Activated CD4-positive, alpha-beta T cell treated with anti-CD3 and anti-CD28 coated beads for 36 hours (primary cell): ENCODE measurements around the gene CDKN2D. TPM values are rescaled to one million over a fixed set of nuclear protein-coding genes. Genes with fewer than 3 reads are reported as not detected.

Experiments used
- ATAC-seq: fragments of 200-7000 bp; cut with Tn5 transposase; one replicate; pipeline ENCODE4 v1.10.0; 2021; ENCODE audit warnings: mild to moderate bottlenecking, moderate library complexity
- CTCF ChIA-PET: fragments of 350-600 bp; sonication (Branson Sonifier 250); formaldehyde crosslinking; loops from one replicate; lab custom pipeline; 2021; ENCODE audit warnings: antibody characterized with exemption; lab: Charles Lee
- POLR2A ChIA-PET: fragments of 350-600 bp; sonication (Branson Sonifier 250); formaldehyde crosslinking; loops from one replicate; lab custom pipeline; 2021; ENCODE audit warnings: antibody characterized with exemption, inconsistent platforms; lab: Charles Lee
- DNase-seq: peaks from one replicate; pipeline ENCODE4 v3.0.0-alpha.2; 2020
- H3K27ac Mint-ChIP-seq: one replicate; pipeline ENCODE4 v1.8.0; 2021; ENCODE audit warnings: mixed read lengths
- H3K27me3 Mint-ChIP-seq: one replicate; pipeline ENCODE4 v1.8.0; 2021; ENCODE audit warnings: mixed read lengths
- H3K36me3 Mint-ChIP-seq: one replicate; pipeline ENCODE4 v1.8.0; 2021; ENCODE audit warnings: low read depth, mixed read lengths
- H3K4me1 Mint-ChIP-seq: one replicate; pipeline ENCODE4 v1.8.0; 2021; ENCODE audit warnings: mixed read lengths
- H3K4me3 Mint-ChIP-seq: one replicate; pipeline ENCODE4 v1.8.0; 2021; ENCODE audit warnings: mild to moderate bottlenecking, moderate library complexity, mixed read lengths
- H3K9me3 Mint-ChIP-seq: one replicate; pipeline ENCODE4 v1.8.0; 2021; ENCODE audit warnings: low read depth, mixed read lengths
- intact Hi-C, 2 experiments: fragments of 100-400 bp; cut with DNase I in 1 of 2; cut with micrococcal nuclease in 1 of 2; formaldehyde crosslinking; loops; one replicate each; pipeline versions ENCODE4 v1.14.2 to v1.15.1; 2022 to 2024; cut with DNase I, micrococcal nuclease
- total RNA-seq, 2 experiments: library from RNA; stranded (reverse); gene quantifications; one replicate each; pipeline ENCODE4 v1.2.3, GENCODE V29; 2021

Gene CDKN2D
- 10 to 100 TPM; 39.2 to 50.3 TPM for total RNA-seq

DNA sequence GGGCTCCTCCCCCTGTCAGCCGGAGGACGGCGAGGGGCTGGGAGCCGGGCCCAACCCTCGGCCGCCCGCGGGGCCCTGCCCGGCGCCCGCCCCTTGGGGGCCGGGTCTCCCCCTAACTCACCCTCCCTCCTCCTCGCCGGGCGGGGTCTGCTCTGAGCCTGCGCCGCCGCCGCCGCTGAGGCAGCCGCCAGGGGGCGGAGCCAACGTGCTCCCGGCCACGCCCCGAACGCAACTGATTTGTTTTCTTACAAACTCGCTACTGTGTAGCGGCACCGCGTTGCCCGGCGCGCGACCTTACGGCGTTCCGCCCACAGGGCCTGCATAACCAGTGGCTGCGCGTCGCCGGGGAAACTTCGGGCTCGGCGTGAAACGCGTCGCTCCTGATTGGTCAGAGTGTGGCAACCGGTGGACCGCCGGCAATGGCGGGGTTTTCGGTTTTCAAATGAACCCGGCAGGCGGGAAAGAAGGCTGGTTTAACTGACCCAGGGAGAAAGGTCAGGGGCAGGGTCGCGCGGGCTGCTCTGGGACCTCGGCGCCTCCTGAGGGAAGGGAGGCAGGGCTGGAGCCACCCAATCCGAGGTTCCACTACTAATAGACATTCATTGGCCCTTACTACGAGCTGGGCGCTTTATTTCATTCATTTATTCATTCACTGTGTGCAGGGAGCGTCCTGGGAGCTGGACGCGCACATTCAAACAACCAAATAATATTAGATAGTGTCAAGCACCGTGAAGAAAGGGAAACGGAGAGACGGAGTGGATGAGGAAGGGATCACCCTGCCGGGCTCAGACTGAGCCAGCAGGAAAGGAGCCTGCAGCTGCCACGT lies at the start of gene CDKN2D:
Gene CDKN2D (minus strand): TSS at position 154 of the 826 bp plus-strand sequence. CDS start 326 bp downstream, outside the sequence.
- POLR2A ChIA-PET: interaction anchor here (0.5 to 1.3 kb wide), 6 partner anchors 15 to 609 kb away, joined by 3 to 7 read pairs (median 5); no protein-coding TSS in a partner anchor
- CTCF ChIA-PET: interaction anchor here (0.6 to 4.6 kb wide), 8 partner anchors 12 to 130 kb away, joined by 3 to 23 read pairs (median 6); no protein-coding TSS in a partner anchor
- Mint-ChIP-seq H3K36me3 (peaks cover 20% of the 10 kb centered on the region), H3K27me3 (no peaks in the 10 kb centered on the region), H3K4me3 (peak within 1 kb of the TSS; percentile 98), H3K27ac (peak within 1 kb of the TSS; percentile 96), H3K9me3 (no peaks in the 10 kb centered on the region), H3K4me1 (peaks cover 34% of the 10 kb centered on the region)
- peak; percentile 100 for DNase-seq
- intact Hi-C loops: loop anchor here (1.0 to 5.0 kb wide), 18 partner anchors 33 to 523 kb away; partner anchors contain the start of genes ILF3 (in 2 of the 2), RAVER1 (in 2 of the 2), SMARCA4 (in 2 of the 2) and CARM1 (in 1 of the 2)
- ATAC-seq: peak; percentile 75

DNA sequence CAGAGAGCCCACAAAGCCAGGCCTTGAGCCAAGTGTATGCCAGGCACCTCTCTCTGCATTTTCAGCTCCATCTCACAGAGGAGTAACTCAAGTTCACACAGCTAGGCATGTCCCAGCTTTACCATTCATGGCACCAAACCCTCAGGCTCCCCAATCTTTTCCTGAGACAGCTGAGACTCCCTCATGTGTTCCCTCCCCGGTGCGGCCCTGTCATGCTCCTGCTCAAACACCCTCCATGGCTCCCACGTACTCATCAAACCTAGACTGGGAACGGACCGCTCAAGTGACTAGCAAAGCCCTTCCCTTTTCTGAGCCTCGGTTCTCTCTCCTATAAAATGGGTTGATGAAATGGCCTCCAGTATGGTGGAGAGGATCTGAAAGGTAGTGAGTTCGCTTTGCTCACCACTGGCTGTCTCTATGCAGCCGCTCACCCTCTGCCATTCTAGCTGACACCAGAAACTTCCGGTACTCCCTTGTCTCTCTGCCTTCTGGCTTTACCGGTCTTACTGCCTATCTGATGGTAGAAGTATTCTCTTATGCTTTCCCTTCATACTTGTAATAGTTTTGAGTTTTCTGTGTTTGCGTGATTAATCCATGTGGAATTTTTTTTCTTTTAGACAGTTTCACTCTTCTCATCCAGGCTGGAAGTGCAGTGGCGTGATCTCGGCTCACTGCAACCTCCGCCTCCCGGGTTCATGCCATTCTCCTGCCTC lies 48.8 kb upstream of the CDKN2D start:
- H3K4me3 Mint-ChIP-seq: no peak overlapping the region
- ATAC-seq: no peak
- intact Hi-C loops: no loop called here
- H3K27me3 Mint-ChIP-seq: no peaks in the 10 kb centered on the region
- no peaks in the 10 kb centered on the region for H3K9me3 Mint-ChIP-seq
- DNase-seq: no peak
- H3K4me1 Mint-ChIP-seq: peaks cover 34% of the 10 kb centered on the region
- CTCF ChIA-PET: interaction anchor here (0.5 to 2.8 kb wide), 3 partner anchors 36 to 81 kb away, joined by 3 to 12 read pairs (median 3); no protein-coding TSS in a partner anchor
- POLR2A ChIA-PET: interaction anchor here (0.6 kb wide), 1 partner anchor 22 kb away, joined by 3 read pairs; no protein-coding TSS in a partner anchor
- H3K36me3 Mint-ChIP-seq: peaks cover 25% of the 10 kb centered on the region
- no peak overlapping the region for H3K27ac Mint-ChIP-seq

- no peak overlapping the region for H3K4me3 Mint-ChIP-seq
- DNase-seq (no peak), ATAC-seq (no peak)
- CTCF ChIA-PET: interaction anchor here (0.9 to 1.3 kb wide), 2 partner anchors 10 to 29 kb away, joined by 3 to 4 read pairs; no protein-coding TSS in a partner anchor
- no peak overlapping the region for H3K27ac Mint-ChIP-seq
- no peaks in the 10 kb centered on the region for H3K27me3 Mint-ChIP-seq
- peaks cover 22% of the 10 kb centered on the region for H3K36me3 Mint-ChIP-seq
- intact Hi-C loops: no loop called here
- POLR2A ChIA-PET: no interaction called here
- peaks cover 23% of the 10 kb centered on the region for H3K4me1 Mint-ChIP-seq
- no peaks in the 10 kb centered on the region for H3K9me3 Mint-ChIP-seq
Observed at GRCh38 chr19:10615429-10616023, 46.7 kb upstream of the CDKN2D start.

GRCh38 chr19:10612499-10613119 lies 43.8 kb upstream of the CDKN2D start:
- H3K9me3 Mint-ChIP-seq: no peaks in the 10 kb centered on the region
- peaks cover 21% of the 10 kb centered on the region for H3K4me1 Mint-ChIP-seq
- peaks cover 19% of the 10 kb centered on the region for H3K36me3 Mint-ChIP-seq
- H3K27me3 Mint-ChIP-seq: no peaks in the 10 kb centered on the region
- H3K27ac Mint-ChIP-seq: no peak overlapping the region
- DNase-seq: no peak
- no peak for ATAC-seq
- ChIA-PET CTCF (interaction anchor here (0.8 to 1.8 kb wide), 4 partner anchors 31 to 77 kb away, joined by 3 to 14 read pairs (median 4); no protein-coding TSS in a partner anchor), POLR2A (interaction anchor here (0.6 kb wide), 1 partner anchor 28 kb away, joined by 3 read pairs; no protein-coding TSS in a partner anchor)
- no peak overlapping the region for H3K4me3 Mint-ChIP-seq
- intact Hi-C loops: no loop called here

- no peak overlapping the region for H3K27ac Mint-ChIP-seq
- CTCF ChIA-PET: interaction anchor here (0.9 to 1.8 kb wide), 7 partner anchors 10 to 90 kb away, joined by 3 to 14 read pairs (median 3); partner anchors contain the start of gene QTRT1
- POLR2A ChIA-PET: interaction anchor here (0.6 to 1.4 kb wide), 3 partner anchors 22 to 351 kb away, joined by 4 read pairs; no protein-coding TSS in a partner anchor
- DNase-seq (no peak), ATAC-seq (no peak)
- H3K27me3 Mint-ChIP-seq: no peaks in the 10 kb centered on the region
- intact Hi-C loops: no loop called here
- H3K4me3 Mint-ChIP-seq: no peak overlapping the region
- H3K36me3 Mint-ChIP-seq: peaks cover 17% of the 10 kb centered on the region
- H3K9me3 Mint-ChIP-seq: no peaks in the 10 kb centered on the region
- peaks cover 24% of the 10 kb centered on the region for H3K4me1 Mint-ChIP-seq
Observed at GRCh38 chr19:10611907-10612306, 43.1 kb upstream of the CDKN2D start.

DNA sequence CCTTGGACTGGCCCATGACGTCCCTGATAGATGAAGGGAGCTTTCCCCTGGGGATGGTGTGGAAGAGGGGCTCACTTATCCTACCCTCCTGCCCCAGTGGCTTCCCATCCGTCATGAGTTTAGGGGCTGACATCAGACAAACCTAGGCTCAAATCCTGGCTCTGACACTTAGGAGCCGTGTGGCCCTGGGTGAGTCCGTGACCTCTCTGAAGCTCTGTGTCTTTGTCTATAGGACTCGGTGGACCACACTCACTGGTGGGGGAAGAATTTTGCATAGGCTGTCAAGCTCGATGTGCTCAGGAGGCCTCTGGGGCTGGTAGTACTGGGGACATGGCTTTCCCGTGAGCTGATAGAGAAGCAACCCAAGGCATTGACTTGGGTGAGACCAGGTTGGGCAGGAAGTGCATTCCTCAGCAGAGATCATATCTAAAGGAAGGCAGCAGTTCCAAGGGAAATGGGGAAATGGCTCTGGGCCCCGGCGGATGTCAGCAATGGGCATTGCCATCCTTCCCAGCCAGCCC lies 35.7 kb upstream of the CDKN2D start:
- intact Hi-C loops: loop anchor here in 1 of 2 experiments (5.0 kb wide), 1 partner anchor 38 kb away; no protein-coding TSS in a partner anchor
- peak overlapping the region; percentile 99 for H3K27ac Mint-ChIP-seq
- ChIA-PET CTCF (interaction anchor here (0.7 to 5.1 kb wide), 7 partner anchors 9 to 259 kb away, joined by 3 to 36 read pairs (median 4); no protein-coding TSS in a partner anchor), POLR2A (interaction anchor here (0.5 to 1.5 kb wide), 6 partner anchors 9 to 779 kb away, joined by 3 to 4 read pairs (median 3); partner anchors contain the start of gene CDKN2D)
- no peaks in the 10 kb centered on the region for H3K27me3 Mint-ChIP-seq
- H3K4me1 Mint-ChIP-seq: peaks cover 24% of the 10 kb centered on the region
- peak overlapping the region; percentile 95 for H3K4me3 Mint-ChIP-seq
- H3K9me3 Mint-ChIP-seq: no peaks in the 10 kb centered on the region
- peaks cover 6% of the 10 kb centered on the region for H3K36me3 Mint-ChIP-seq
- peak; percentile 26 for DNase-seq
- no peak for ATAC-seq

GRCh38 chr19:10603873-10604459 lies 35.2 kb upstream of the CDKN2D start:
- peak; percentile 3 for ATAC-seq
- POLR2A ChIA-PET: interaction anchor here (0.5 to 1.5 kb wide), 6 partner anchors 8 to 778 kb away, joined by 3 to 4 read pairs (median 3); partner anchors contain the start of gene CDKN2D

DNA sequence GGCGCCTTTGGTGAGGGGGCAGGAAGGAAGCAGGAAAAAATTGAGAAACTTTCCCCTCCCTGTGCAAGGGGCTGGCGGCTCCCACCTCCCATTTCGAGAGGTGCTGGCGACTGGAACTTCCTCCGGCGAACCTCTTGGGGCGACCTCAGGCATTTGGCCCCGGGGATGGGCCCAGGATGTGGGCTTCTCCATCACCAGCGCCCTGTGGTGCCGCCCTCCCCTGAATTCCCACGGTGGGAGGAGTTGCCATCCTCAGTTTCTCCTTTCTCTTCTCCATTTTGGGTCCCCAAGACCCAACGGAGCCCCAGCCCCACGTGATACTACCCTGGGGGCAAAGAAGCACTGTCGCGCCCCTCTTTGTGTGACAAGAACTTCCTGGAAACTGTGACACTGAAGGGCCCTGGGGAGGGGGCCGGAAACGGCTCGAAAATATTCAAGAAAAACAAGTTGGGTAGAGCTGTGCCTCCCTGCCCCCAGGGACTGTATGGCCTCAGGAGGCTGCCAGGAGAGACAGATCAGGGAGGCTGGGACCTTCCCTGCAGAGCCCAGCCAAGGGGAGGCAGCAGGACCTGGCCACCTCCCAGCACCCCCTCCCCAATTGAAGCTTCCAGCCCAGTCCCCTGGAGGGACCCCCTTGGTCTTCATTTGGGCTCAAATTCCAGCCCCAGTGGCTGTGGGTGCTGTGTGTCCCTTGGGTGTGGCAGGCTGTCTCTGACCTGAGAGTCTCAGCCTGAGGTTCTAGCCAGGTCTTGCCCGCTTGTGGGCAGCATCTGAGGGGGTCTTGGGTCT lies 34.5 kb upstream of the CDKN2D start:
- ATAC-seq (peak; percentile 63), DNase-seq (peak; percentile 87)
- Mint-ChIP-seq H3K9me3 (no peaks in the 10 kb centered on the region), H3K27me3 (no peaks in the 10 kb centered on the region), H3K4me3 (peak overlapping the region; percentile 95), H3K27ac (peak overlapping the region; percentile 99), H3K4me1 (peaks cover 24% of the 10 kb centered on the region), H3K36me3 (peaks cover 6% of the 10 kb centered on the region)
- CTCF ChIA-PET: interaction anchor here (1.1 to 5.1 kb wide), 5 partner anchors 13 to 97 kb away, joined by 3 to 36 read pairs (median 7); no protein-coding TSS in a partner anchor
- intact Hi-C loops: loop anchor here (1.0 to 5.0 kb wide), 3 partner anchors 8 to 52 kb away; partner anchors contain the start of gene ILF3 (in 1 of the 2)
- POLR2A ChIA-PET: interaction anchor here (0.5 to 1.5 kb wide), 5 partner anchors 8 to 214 kb away, joined by 3 to 5 read pairs (median 3); partner anchors contain the start of gene CDKN2D

More at GRCh38 chr19:10603873-10604459, 35.2 kb upstream of the CDKN2D start:
- CTCF ChIA-PET: interaction anchor here (0.7 to 5.1 kb wide), 6 partner anchors 9 to 260 kb away, joined by 3 to 36 read pairs (median 4); no protein-coding TSS in a partner anchor
- DNase-seq: peak; percentile 57
- Mint-ChIP-seq H3K9me3 (no peaks in the 10 kb centered on the region), H3K4me3 (peak overlapping the region; percentile 95), H3K4me1 (peaks cover 24% of the 10 kb centered on the region), H3K27ac (peak overlapping the region; percentile 99), H3K27me3 (no peaks in the 10 kb centered on the region), H3K36me3 (peaks cover 6% of the 10 kb centered on the region)
- intact Hi-C loops: loop anchor here (1.0 to 5.0 kb wide), 3 partner anchors 9 to 51 kb away; partner anchors contain the start of gene ILF3 (in 1 of the 2)
